GM19328 (cell line): ENCODE results near the gene LRRC74A.

ENCODE experiments used
- ATAC-seq: cut with Tn5 transposase; IDR thresholded peaks from one replicate; pipeline ENCODE4 v1.9.1; 2021; ENCODE audit warnings: mild to moderate bottlenecking, moderate library complexity; ENCODE audit not compliant: unreplicated experiment

The LRRC74A gene

GRCh38 chr14:76918256-76918781, 92.1 kb downstream of the LRRC74A start:
- ATAC-seq: no peak

DNA sequence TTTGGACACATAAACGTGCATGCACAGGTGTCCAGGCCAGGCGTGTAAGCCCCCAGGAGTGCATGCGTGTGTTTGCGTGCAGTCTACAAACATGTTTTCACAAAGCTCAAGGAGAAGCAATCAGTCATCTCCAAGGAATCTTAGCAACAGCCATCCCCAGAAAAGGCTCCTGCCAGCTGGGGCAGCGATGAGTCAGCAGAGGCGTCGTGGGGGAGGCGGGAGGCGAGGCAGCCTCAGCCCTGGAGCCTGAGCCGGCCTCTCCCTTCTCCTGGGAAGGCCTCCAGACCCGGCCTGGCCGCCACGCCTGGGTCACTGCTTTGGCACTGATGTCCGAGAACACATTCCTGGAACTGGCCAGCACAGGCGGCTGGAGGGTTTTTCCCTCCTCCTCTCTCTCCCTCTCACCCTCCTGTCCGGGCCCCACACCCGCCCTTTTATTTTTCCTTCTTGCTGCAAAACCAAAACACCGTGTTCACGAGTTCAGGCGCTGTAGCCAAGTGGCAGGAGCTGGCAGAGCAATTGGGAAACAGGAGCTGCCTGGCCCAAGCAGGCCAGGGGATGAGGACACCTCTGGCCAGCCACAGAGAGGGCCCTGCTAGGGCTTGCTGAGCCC, 92.7 kb downstream of the LRRC74A start:
- ATAC-seq: no peak
